H9 (cell line): Measurements from ENCODE around the gene SORBS1. TPM values are rescaled to one million over a fixed set of nuclear protein-coding genes. Genes with fewer than 3 reads are reported as not detected.

Source experiments
- DNase-seq: peaks from one replicate; pipeline ENCODE4 v3.0.0-alpha.2; 2017
- H2AFZ ChIP-seq: one replicate; pipeline ENCODE4 v1.6.1; 2013; ENCODE audit warnings: mild to moderate bottlenecking, low read length, control low read depth, moderate library complexity
- H2AK5ac ChIP-seq: 2 replicates; pipeline ENCODE4 v1.6.1; 2013; ENCODE audit warnings: low read length, control low read depth, mixed read lengths; ENCODE audit not compliant: insufficient read length
- H2BK120ac ChIP-seq: one replicate; pipeline ENCODE4 v1.6.1; 2013; ENCODE audit warnings: low read depth, mild to moderate bottlenecking, low read length, control low read depth, inconsistent platforms; ENCODE audit not compliant: poor library complexity, severe bottlenecking
- H2BK12ac ChIP-seq: 2 replicates; pipeline ENCODE4 v1.6.1; 2013; ENCODE audit warnings: low read length, control low read depth, mixed read lengths, low read depth; ENCODE audit not compliant: insufficient read length
- H2BK15ac ChIP-seq: 2 replicates; pipeline ENCODE4 v1.6.1; 2013; ENCODE audit warnings: low read depth, low read length, control low read depth
- H2BK20ac ChIP-seq: one replicate; pipeline ENCODE4 v1.6.1; 2013; ENCODE audit warnings: low read depth, mild to moderate bottlenecking, low read length, control low read depth, inconsistent platforms; ENCODE audit not compliant: poor library complexity, severe bottlenecking
- H2BK5ac ChIP-seq: 2 replicates; pipeline ENCODE4 v1.6.1; 2013; ENCODE audit warnings: low read length, control low read depth, mixed read lengths; ENCODE audit not compliant: insufficient read length
- H3K14ac ChIP-seq: 2 replicates; pipeline ENCODE4 v1.6.1; 2013; ENCODE audit warnings: low read length, control low read depth; ENCODE audit not compliant: insufficient read depth
- H3K18ac ChIP-seq: 2 replicates; pipeline ENCODE4 v1.6.1; 2013; ENCODE audit warnings: low read depth, mild to moderate bottlenecking, mixed read lengths, low read length, control low read depth; ENCODE audit not compliant: insufficient read length
- H3K23ac ChIP-seq: 2 replicates; pipeline ENCODE4 v1.6.1; 2013; ENCODE audit warnings: low read length, control low read depth, mixed read lengths, low read depth; ENCODE audit not compliant: insufficient read length
- H3K23me2 ChIP-seq: 2 replicates; pipeline ENCODE4 v1.6.1; 2013; ENCODE audit warnings: low read depth, mild to moderate bottlenecking, mixed read lengths, low read length, control low read depth; ENCODE audit not compliant: insufficient read length, poor library complexity, severe bottlenecking
- H3K27ac ChIP-seq: 2 replicates; pipeline ENCODE4 v1.5.1; 2013; ENCODE audit warnings: low read length, control low read depth, mixed read lengths, low read depth; ENCODE audit not compliant: insufficient read length
- H3K27me3 ChIP-seq: 2 replicates; pipeline ENCODE4 v1.6.1; 2013; ENCODE audit warnings: low read length, control low read depth, inconsistent platforms; ENCODE audit not compliant: insufficient read depth
- H3K4ac ChIP-seq: 2 replicates; pipeline ENCODE4 v1.6.1; 2013; ENCODE audit warnings: low read depth, mild to moderate bottlenecking, control low read depth, inconsistent platforms, low read length, moderate library complexity
- H3K4me1 ChIP-seq: 2 replicates; pipeline ENCODE4 v1.6.1; 2013; ENCODE audit warnings: low read length, control low read depth, inconsistent platforms; ENCODE audit not compliant: insufficient read depth
- H3K4me2 ChIP-seq: 2 replicates; pipeline ENCODE4 v1.6.1; 2013; ENCODE audit warnings: low read length, control low read depth, mixed read lengths; ENCODE audit not compliant: insufficient read length, insufficient read depth
- H3K56ac ChIP-seq: 2 replicates; pipeline ENCODE4 v1.6.1; 2013; ENCODE audit warnings: low read depth, mild to moderate bottlenecking, mixed read lengths, low read length, control low read depth; ENCODE audit not compliant: insufficient read length
- H3K79me1 ChIP-seq: 2 replicates; pipeline ENCODE4 v1.6.1; 2013; ENCODE audit warnings: low read depth, mild to moderate bottlenecking, moderate library complexity, low read length, control low read depth, inconsistent platforms; ENCODE audit not compliant: insufficient read depth, poor library complexity, severe bottlenecking
- H3K79me2 ChIP-seq: 2 replicates; pipeline ENCODE4 v1.6.1; 2013; ENCODE audit warnings: low read length, control low read depth, inconsistent platforms; ENCODE audit not compliant: insufficient read depth
- H3K9ac ChIP-seq: 2 replicates; pipeline ENCODE4 v1.6.1; 2013; ENCODE audit warnings: low read length, control low read depth, mixed read lengths; ENCODE audit not compliant: insufficient read length; ENCODE audit errors: extremely low read depth
- H3K9me3 ChIP-seq: one replicate; pipeline ENCODE4 v1.6.1; 2013; ENCODE audit warnings: low read depth, low read length, inconsistent platforms; ENCODE audit not compliant: control insufficient read depth
- H3T11ph ChIP-seq: one replicate; pipeline ENCODE4 v1.6.1; 2013; ENCODE audit warnings: mild to moderate bottlenecking, low read length, control low read depth, inconsistent platforms
- H4K20me1 ChIP-seq: one replicate; pipeline ENCODE4 v1.6.1; 2013; ENCODE audit not compliant: control insufficient read depth, insufficient read length, insufficient read depth
- H4K5ac ChIP-seq: 2 replicates; pipeline ENCODE4 v1.6.1; 2013; ENCODE audit warnings: low read depth, mild to moderate bottlenecking, mixed read lengths, low read length, control low read depth; ENCODE audit not compliant: insufficient read length
- H4K8ac ChIP-seq: replicated peaks from 2 replicates; pipeline ENCODE4 v1.6.1; 2013; ENCODE audit warnings: low read length, control low read depth, mixed read lengths, low read depth; ENCODE audit not compliant: insufficient read length
- H4K91ac ChIP-seq: 2 replicates; pipeline ENCODE4 v1.6.1; 2013; ENCODE audit warnings: low read depth, mild to moderate bottlenecking, moderate library complexity, mixed read lengths, low read length, control low read depth; ENCODE audit not compliant: insufficient read length
- H3K27ac Mint-ChIP-seq, 3 experiments: 2 replicates in 2 of 3; 3 replicates in 1 of 3; pipeline ENCODE4 v1.8.0; 2020 to 2021; ENCODE audit warnings: mixed read lengths in 3 of 3, mild to moderate bottlenecking in 1 of 3, moderate library complexity in 1 of 3
- H3K27me3 Mint-ChIP-seq: 2 replicates; pipeline ENCODE4 v1.8.0; 2021; ENCODE audit warnings: low read depth, mild to moderate bottlenecking, moderate library complexity, mixed read lengths
- H3K36me3 Mint-ChIP-seq, 3 experiments: 2 replicates in 2 of 3; 3 replicates in 1 of 3; pipeline ENCODE4 v1.8.0; 2020 to 2021; ENCODE audit warnings: low read depth in 3 of 3, mixed read lengths in 3 of 3; ENCODE audit not compliant: insufficient read depth in 1 of 3
- H3K4me1 Mint-ChIP-seq, 2 experiments: 2 replicates each; pipeline ENCODE4 v1.8.0; 2020; ENCODE audit warnings: mixed read lengths in 2 of 2
- H3K4me3 Mint-ChIP-seq, 2 experiments: 2 replicates in 1 of 2; 3 replicates in 1 of 2; pipeline ENCODE4 v1.8.0; 2020 to 2021; ENCODE audit warnings: mild to moderate bottlenecking in 2 of 2, mixed read lengths in 2 of 2, moderate library complexity in 1 of 2
- H3K9me3 Mint-ChIP-seq, 2 experiments: 2 replicates in 1 of 2; 3 replicates in 1 of 2; pipeline ENCODE4 v1.8.0; 2020; ENCODE audit warnings: mild to moderate bottlenecking in 2 of 2, mixed read lengths in 2 of 2, moderate library complexity in 1 of 2
- WGBS: extraction: QIAGEN DNeasy Blood & Tissue Kit; methylation state at CpG from one replicate; pipeline ENCODE4 v1.1.7; 2013; ENCODE audit warnings: missing lambda C conversion rate, low lambda C conversion rate, mixed read lengths; ENCODE audit not compliant: insufficient read length; ENCODE audit errors: extremely low coverage; 5-methylcytosine and 5-hydroxymethylcytosine counted together
- total RNA-seq: library from RNA; stranded (reverse); gene quantifications from 2 replicates; pipeline ENCODE4 v1.2.1, GENCODE V29; 2021
- TF ChIP-seq, protein P1 (sequence below): fragments of 200-600 bp; sonication (generic); conservative IDR thresholded peaks from 3 replicates; pipeline ENCODE4 v1.8.0; 2021; ENCODE audit warnings: antibody characterized with exemption, mild to moderate bottlenecking

SORBS1 gene
- total RNA-seq, 1 experiment from 2014 or later: 24.3 TPM

DNA sequence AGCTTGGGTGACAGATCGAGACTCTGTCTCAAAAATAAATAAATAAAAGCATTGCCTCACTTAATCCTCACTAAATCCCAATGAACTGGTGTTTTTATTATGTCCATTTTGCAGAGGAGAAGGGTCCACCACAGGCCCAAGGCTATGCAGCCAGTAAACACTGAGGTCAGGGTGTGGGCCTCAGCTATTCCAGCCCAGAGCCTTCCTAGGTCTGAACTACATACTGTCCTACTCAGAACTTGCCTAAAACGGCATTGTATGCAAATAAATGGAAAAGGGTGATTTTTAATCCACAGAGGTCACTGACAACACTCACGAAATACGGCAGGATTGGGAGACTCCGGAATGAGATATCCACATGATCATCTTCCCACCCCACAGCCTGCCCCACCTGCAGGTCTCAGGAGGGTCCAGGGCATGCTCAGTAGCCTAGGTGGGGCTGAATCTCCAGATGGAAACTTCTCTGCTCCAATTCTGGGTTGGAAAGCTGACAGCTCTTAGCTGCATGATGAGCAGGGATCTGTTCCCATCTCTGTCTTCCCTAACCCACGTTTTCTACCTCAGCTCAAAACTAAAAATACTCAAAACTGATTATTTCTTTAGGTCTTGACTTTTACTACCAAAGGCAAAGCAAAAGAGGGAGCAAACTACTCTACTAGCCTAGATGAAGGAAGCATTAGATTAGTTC lies 121.0 kb downstream of the SORBS1 start:
- no peak overlapping the region for H3K27ac ChIP-seq
- TF ChIP-seq, protein P1, sequence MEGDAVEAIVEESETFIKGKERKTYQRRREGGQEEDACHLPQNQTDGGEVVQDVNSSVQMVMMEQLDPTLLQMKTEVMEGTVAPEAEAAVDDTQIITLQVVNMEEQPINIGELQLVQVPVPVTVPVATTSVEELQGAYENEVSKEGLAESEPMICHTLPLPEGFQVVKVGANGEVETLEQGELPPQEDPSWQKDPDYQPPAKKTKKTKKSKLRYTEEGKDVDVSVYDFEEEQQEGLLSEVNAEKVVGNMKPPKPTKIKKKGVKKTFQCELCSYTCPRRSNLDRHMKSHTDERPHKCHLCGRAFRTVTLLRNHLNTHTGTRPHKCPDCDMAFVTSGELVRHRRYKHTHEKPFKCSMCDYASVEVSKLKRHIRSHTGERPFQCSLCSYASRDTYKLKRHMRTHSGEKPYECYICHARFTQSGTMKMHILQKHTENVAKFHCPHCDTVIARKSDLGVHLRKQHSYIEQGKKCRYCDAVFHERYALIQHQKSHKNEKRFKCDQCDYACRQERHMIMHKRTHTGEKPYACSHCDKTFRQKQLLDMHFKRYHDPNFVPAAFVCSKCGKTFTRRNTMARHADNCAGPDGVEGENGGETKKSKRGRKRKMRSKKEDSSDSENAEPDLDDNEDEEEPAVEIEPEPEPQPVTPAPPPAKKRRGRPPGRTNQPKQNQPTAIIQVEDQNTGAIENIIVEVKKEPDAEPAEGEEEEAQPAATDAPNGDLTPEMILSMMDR: no peak
- no peaks in the 10 kb centered on the region for H3K79me1 ChIP-seq
- no peak overlapping the region for H2BK5ac ChIP-seq
- H3K4ac ChIP-seq: no peak overlapping the region
- no peak overlapping the region for H3K56ac ChIP-seq
- no peak overlapping the region for H2BK20ac ChIP-seq
- H3K4me1 ChIP-seq: no peaks in the 10 kb centered on the region
- no peak overlapping the region for H3K18ac ChIP-seq
- no peaks in the 10 kb centered on the region for H3K23me2 ChIP-seq
- no peak overlapping the region for H2AK5ac ChIP-seq
- no peak overlapping the region for H3K9ac ChIP-seq
- no peak overlapping the region for H3K4me2 ChIP-seq
- H3K4me1 Mint-ChIP-seq: peaks cover 3 to 6% of the 10 kb centered on the region in 2 experiments; a peak in 3 of 4 replicates
- H3K36me3 Mint-ChIP-seq: peaks cover 0 to 4% (median 0%) of the 10 kb centered on the region in 3 experiments; a peak in 1 of 7 replicates
- H2BK15ac ChIP-seq: no peak overlapping the region
- no peak overlapping the region for H2BK12ac ChIP-seq
- H3T11ph ChIP-seq: no peak overlapping the region
- H2BK120ac ChIP-seq: no peak overlapping the region
- H3K27me3 ChIP-seq: no peaks in the 10 kb centered on the region
- no CpG with 5 or more reads among the region's 6 CpGs for WGBS
- no peaks in the 10 kb centered on the region for H3K27me3 Mint-ChIP-seq
- H3K79me2 ChIP-seq: no peaks in the 10 kb centered on the region
- H3K23ac ChIP-seq: no peak overlapping the region
- H3K14ac ChIP-seq: no peak overlapping the region
- DNase-seq: no peak
- no peak overlapping the region for H2AFZ ChIP-seq
- no peaks in the 10 kb centered on the region for H3K9me3 ChIP-seq
- H3K27ac Mint-ChIP-seq: no peak overlapping the region; a peak in 1 of 7 replicates
- H3K4me3 Mint-ChIP-seq: no peak overlapping the region
- no peak overlapping the region for H4K8ac ChIP-seq
- H3K9me3 Mint-ChIP-seq: no peaks in the 10 kb centered on the region
- no peaks in the 10 kb centered on the region for H4K20me1 ChIP-seq
- no peak overlapping the region for H4K5ac ChIP-seq
- H4K91ac ChIP-seq: no peak overlapping the region
